Measurements from ENCODE around the gene IL20RA.

GRCh38 chr6:137056121-137056880 is 11.5 kb upstream of the IL20RA start:
- TF ChIP-seq CTCF (conservative IDR thresholded peaks at IDR 0.05): no peak
- no peak for TF ChIP-seq ZFX (IDR thresholded peaks at IDR 0.05)

All from C4-2B (cell line).